Neuronal stem cell (in vitro differentiated cells): ENCODE results near the gene CACUL1.

Experiments used
- DNase-seq: peaks from one replicate; pipeline ENCODE4 v3.0.0-alpha.2; 2013; ENCODE audit warnings: low spot score
- H2AFZ ChIP-seq: one replicate; pipeline ENCODE4 v1.6.1; 2013; ENCODE audit warnings: mild to moderate bottlenecking, low read length, inconsistent platforms
- H2AK5ac ChIP-seq: 2 replicates; pipeline ENCODE4 v1.6.1; 2013; ENCODE audit warnings: low read depth, mild to moderate bottlenecking, inconsistent platforms, low read length, moderate library complexity, mixed read lengths
- H2BK120ac ChIP-seq: 2 replicates; pipeline ENCODE4 v1.6.1; 2013; ENCODE audit warnings: low read depth, mild to moderate bottlenecking, inconsistent platforms, low read length, moderate library complexity, mixed read lengths
- H2BK12ac ChIP-seq: one replicate; pipeline ENCODE4 v1.6.1; 2013; ENCODE audit warnings: low read length, inconsistent platforms
- H2BK15ac ChIP-seq: 2 replicates; pipeline ENCODE4 v1.6.1; 2013; ENCODE audit warnings: mild to moderate bottlenecking, low read length, inconsistent platforms, mixed read lengths
- H2BK5ac ChIP-seq: one replicate; pipeline ENCODE4 v1.6.1; 2013; ENCODE audit warnings: inconsistent platforms, mild to moderate bottlenecking, low read length, moderate library complexity
- H3K14ac ChIP-seq: one replicate; pipeline ENCODE4 v1.6.1; 2013; ENCODE audit warnings: low read length, inconsistent platforms
- H3K18ac ChIP-seq: 2 replicates; pipeline ENCODE4 v1.6.1; 2013; ENCODE audit warnings: low read length, inconsistent platforms
- H3K23ac ChIP-seq: 2 replicates; pipeline ENCODE4 v1.6.1; 2013; ENCODE audit warnings: low read depth, mild to moderate bottlenecking, mixed read lengths, low read length, inconsistent platforms; ENCODE audit not compliant: poor library complexity
- H3K27ac ChIP-seq: replicated peaks from 3 replicates; pipeline ENCODE4 v1.5.1; 2013; ENCODE audit warnings: low read length, inconsistent platforms
- H3K27me3 ChIP-seq, 3 experiments: 2 replicates each; pipeline ENCODE4 v1.6.1; 2013; ENCODE audit warnings: low read length in 3 of 3, mild to moderate bottlenecking in 2 of 3, inconsistent platforms in 1 of 3, low read depth in 1 of 3, mixed read lengths in 1 of 3, moderate library complexity in 1 of 3; ENCODE audit not compliant: control insufficient read depth in 3 of 3, insufficient read depth in 3 of 3
- H3K36me3 ChIP-seq, 2 donors: replicated peaks in 1 of 2; 2 replicates each; pipeline ENCODE4 v1.6.1; 2013; ENCODE audit warnings: low read length in 2 of 2; ENCODE audit not compliant: control insufficient read depth in 2 of 2, insufficient read depth in 2 of 2
- H3K4ac ChIP-seq: 2 replicates; pipeline ENCODE4 v1.6.1; 2013; ENCODE audit warnings: inconsistent platforms, mild to moderate bottlenecking, low read length, moderate library complexity
- H3K4me1 ChIP-seq, 2 donors: 1 replicate in 1 of 2; 2 replicates in 1 of 2; pipeline ENCODE4 v1.6.1; 2013; ENCODE audit warnings: low read length in 2 of 2, low read depth in 1 of 2; ENCODE audit not compliant: control insufficient read depth in 2 of 2, insufficient read depth in 1 of 2
- H3K4me2 ChIP-seq: one replicate; pipeline ENCODE4 v1.6.1; 2013; ENCODE audit warnings: mild to moderate bottlenecking, low read length, inconsistent platforms; ENCODE audit not compliant: insufficient read depth, poor library complexity, severe bottlenecking
- H3K4me3 ChIP-seq, 2 donors: 2 replicates each; pipeline ENCODE4 v1.5.1; 2013; ENCODE audit warnings: low read length in 2 of 2, mild to moderate bottlenecking in 2 of 2, inconsistent platforms in 1 of 2, moderate library complexity in 1 of 2
- H3K79me1 ChIP-seq: one replicate; pipeline ENCODE4 v1.6.1; 2013; ENCODE audit warnings: low read depth, mild to moderate bottlenecking, inconsistent platforms, low read length, moderate library complexity
- H3K9ac ChIP-seq: one replicate; pipeline ENCODE4 v1.6.1; 2013; ENCODE audit warnings: mild to moderate bottlenecking, low read depth, low read length, inconsistent platforms; ENCODE audit not compliant: poor library complexity
- H3K9me3 ChIP-seq, 2 donors: replicated peaks in 1 of 2; 2 replicates each; pipeline versions ENCODE3 to v1.6.1; 2013; ENCODE audit warnings: low read length in 2 of 2, mild to moderate bottlenecking in 2 of 2, inconsistent platforms in 1 of 2, low read depth in 1 of 2, mixed read lengths in 1 of 2, moderate library complexity in 1 of 2; ENCODE audit not compliant: control insufficient read depth in 2 of 2, insufficient read depth in 1 of 2
- H4K8ac ChIP-seq: one replicate; pipeline ENCODE4 v1.6.1; 2013; ENCODE audit warnings: low read depth, mild to moderate bottlenecking, inconsistent platforms, low read length, moderate library complexity
- H4K91ac ChIP-seq: one replicate; pipeline ENCODE4 v1.6.1; 2013; ENCODE audit warnings: low read length, low read depth, mild to moderate bottlenecking, inconsistent platforms; ENCODE audit not compliant: poor library complexity
- WGBS, 2 donors: extraction: QIAGEN DNeasy Blood & Tissue Kit; methylation state at CpG; one replicate each; pipeline ENCODE4 v1.1.7; 2013; ENCODE audit warnings: missing lambda C conversion rate in 2 of 2, mixed read lengths in 1 of 2; ENCODE audit not compliant: insufficient read length in 2 of 2, insufficient replicate concordance in 1 of 2; ENCODE audit errors: extremely low coverage in 2 of 2; 5-methylcytosine and 5-hydroxymethylcytosine counted together

Gene CACUL1

DNA sequence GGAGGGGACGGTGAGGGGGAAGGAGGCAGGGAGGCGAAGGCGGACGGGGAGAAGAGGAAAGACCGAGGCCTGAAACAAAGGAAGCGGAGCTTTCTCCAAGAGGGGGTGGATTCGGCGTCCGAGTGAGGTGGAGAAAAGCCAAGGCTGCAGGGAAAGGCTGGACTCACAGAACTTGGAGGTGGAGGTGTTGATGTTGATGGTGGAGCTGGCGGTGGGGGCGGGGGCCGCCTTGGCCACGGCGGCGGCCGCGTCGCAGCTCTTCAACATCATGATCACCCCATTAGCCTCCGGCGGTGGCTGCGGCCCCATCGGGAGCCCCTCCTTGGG is 578 bp downstream of the CACUL1 start:
- Histone ChIP-seq H3K4me1 (peaks cover 3 to 8% of the 10 kb centered on the region in 2 donors), H3K4me3 (peak overlapping the region; percentile 97 to 98), H3K27ac (peak overlapping the region; percentile 94), H3K9ac (peak overlapping the region; percentile 98), H3K9me3 (no peaks in the 10 kb centered on the region), H3K4ac (no peak overlapping the region), H3K27me3 (peaks cover 0 to 4% (median 0%) of the 10 kb centered on the region in 3 experiments), H4K8ac (no peak overlapping the region), H4K91ac (no peak overlapping the region), H2BK5ac (peak overlapping the region; percentile 93), H2AFZ (peak overlapping the region; percentile 97), H2BK12ac (no peak overlapping the region), H3K18ac (peak overlapping the region; percentile 98), H3K23ac (peak overlapping the region; percentile 99), H3K4me2 (peak overlapping the region; percentile 81), H3K36me3 (peaks cover 0 to 10% of the 10 kb centered on the region in 2 donors), H3K79me1 (peaks cover 2% of the 10 kb centered on the region), H2BK120ac (no peak overlapping the region), H3K14ac (peak overlapping the region; percentile 47), H2AK5ac (peak overlapping the region; percentile 85), H2BK15ac (peak overlapping the region; percentile 47)
- no CpG with 5 or more reads among the region's 22 CpGs for WGBS, 2 donors
- DNase-seq, result peak; percentile 53

DNA sequence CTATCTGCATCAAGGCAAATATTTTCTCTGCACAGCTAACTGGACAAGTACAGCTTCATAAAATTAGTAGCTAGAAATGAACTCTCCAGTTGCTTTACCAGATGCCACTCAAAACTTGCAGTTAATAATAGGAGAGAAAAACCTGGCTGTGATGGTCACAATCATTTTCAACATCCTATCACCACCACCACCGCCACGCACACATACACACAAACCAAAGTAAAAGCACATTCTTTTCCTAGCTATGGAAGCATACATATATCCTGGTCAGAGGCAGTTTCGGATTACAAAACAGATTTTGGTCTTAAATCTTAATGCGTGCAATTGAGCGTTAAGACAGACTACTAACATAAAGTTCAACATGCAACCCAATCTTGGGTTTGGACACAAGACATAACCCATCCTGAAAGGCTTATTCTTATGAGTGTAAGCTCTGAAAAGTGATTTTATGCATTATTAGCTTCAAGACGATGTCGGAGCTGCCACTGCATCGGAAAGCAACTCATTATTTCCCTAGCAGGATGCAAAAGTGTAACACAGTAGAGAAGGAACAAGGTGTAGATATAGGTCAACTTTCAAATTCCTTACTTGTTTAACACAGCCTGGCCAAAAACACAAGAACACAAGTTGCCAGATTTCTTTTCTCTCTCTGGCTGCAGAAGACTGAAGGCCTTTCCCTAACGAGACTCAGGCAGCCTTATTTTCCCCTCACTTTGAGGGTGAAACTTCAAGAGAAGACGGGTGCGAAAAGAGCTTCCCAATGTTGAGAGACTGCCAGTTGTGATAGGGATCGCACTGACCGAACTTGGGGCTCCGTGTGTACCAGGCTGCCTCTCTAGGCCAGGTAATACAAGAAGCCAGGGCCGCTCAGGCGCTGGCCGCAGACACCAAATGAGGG is 1.2 kb downstream of the CACUL1 start:
- Histone ChIP-seq H2AFZ (peak overlapping the region; percentile 97), H3K27me3 (peaks cover 0 to 4% (median 0%) of the 10 kb centered on the region in 3 experiments), H3K36me3 (peaks cover 0 to 17% of the 10 kb centered on the region in 2 donors), H3K4me3 (peak overlapping the region; percentile 97 to 98), H3K23ac (peak overlapping the region; percentile 99), H3K9me3 (peaks cover 0 to 3% of the 10 kb centered on the region in 2 donors), H3K79me1 (peaks cover 2% of the 10 kb centered on the region), H3K18ac (no peak overlapping the region), H3K14ac (no peak overlapping the region), H2BK12ac (no peak overlapping the region), H3K4ac (no peak overlapping the region), H3K4me1 (peaks cover 3 to 8% of the 10 kb centered on the region in 2 donors), H2BK120ac (no peak overlapping the region), H3K9ac (peak overlapping the region; percentile 98), H4K91ac (no peak overlapping the region), H2AK5ac (no peak overlapping the region), H2BK15ac (peak overlapping the region; percentile 47), H3K27ac (no peak overlapping the region), H3K4me2 (peak overlapping the region; percentile 81), H2BK5ac (peak overlapping the region; percentile 93), H4K8ac (no peak overlapping the region)
- DNase-seq, result peak; percentile 3
- no CpG with 5 or more reads among the region's 17 CpGs for WGBS, 2 donors

DNA sequence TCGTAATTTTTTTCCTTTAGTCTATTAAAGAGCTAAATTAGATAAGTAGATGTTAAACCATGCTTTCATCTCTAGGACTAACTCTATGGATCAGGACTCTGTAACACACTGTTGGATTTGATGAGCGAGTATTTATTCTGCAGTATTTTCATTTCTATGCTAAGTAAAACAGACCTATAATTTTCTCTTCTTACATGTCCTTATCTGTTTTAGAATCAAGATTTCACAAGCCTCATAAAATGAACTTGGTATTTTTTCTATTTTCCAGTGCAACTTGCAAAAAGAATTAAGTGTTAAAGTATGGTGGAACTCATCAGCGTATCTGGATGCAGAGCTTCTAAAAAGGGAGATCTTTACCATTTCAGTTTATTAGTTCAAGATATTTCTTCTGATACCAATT is 2.4 kb downstream of the CACUL1 start:
- Histone ChIP-seq H3K14ac (no peak overlapping the region), H4K91ac (no peak overlapping the region), H2BK12ac (no peak overlapping the region), H3K23ac (no peak overlapping the region), H3K79me1 (peaks cover 2% of the 10 kb centered on the region), H3K36me3 (peaks cover 0 to 28% of the 10 kb centered on the region in 2 donors), H2AFZ (no peak overlapping the region), H3K4me3 (peak overlapping the region in 1 of 2 donors; percentile 97), H2BK5ac (no peak overlapping the region), H3K4me2 (no peak overlapping the region), H3K9ac (no peak overlapping the region), H3K4me1 (peaks cover 3 to 8% of the 10 kb centered on the region in 2 donors), H4K8ac (no peak overlapping the region), H3K4ac (no peak overlapping the region), H2BK120ac (no peak overlapping the region), H3K9me3 (peaks cover 0 to 8% of the 10 kb centered on the region in 2 donors), H2BK15ac (no peak overlapping the region), H2AK5ac (no peak overlapping the region), H3K27me3 (no peaks in the 10 kb centered on the region), H3K27ac (no peak overlapping the region), H3K18ac (no peak overlapping the region)
- no peak for DNase-seq
- no CpG with 5 or more reads among the region's 3 CpGs for WGBS, 2 donors

DNA sequence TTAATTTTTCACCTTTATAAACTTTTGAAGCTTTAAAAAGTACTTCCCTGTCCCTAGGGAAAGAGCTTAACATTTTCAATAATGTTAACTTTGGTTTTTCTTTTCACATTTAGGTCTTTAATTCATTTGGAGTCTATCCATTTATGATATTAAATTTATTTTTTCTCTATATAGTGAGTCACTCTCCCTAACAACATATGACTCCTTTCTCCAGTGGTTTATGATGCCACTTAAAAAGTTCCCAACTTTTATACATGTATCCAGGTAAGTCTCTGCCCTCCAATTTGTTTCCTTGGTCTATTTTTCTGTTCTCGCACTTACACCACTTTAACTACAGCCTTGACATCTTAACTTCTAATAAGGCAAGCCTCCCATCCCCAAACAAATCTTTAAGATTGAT is 3.5 kb downstream of the CACUL1 start:
- Histone ChIP-seq H2BK15ac (no peak overlapping the region), H2BK5ac (no peak overlapping the region), H2AK5ac (no peak overlapping the region), H3K79me1 (peaks cover 2% of the 10 kb centered on the region), H3K9ac (no peak overlapping the region), H4K91ac (no peak overlapping the region), H4K8ac (no peak overlapping the region), H3K9me3 (peaks cover 0 to 8% of the 10 kb centered on the region in 2 donors), H3K14ac (no peak overlapping the region), H3K27me3 (no peaks in the 10 kb centered on the region), H3K27ac (no peak overlapping the region), H3K36me3 (peaks cover 0 to 28% of the 10 kb centered on the region in 2 donors), H3K4me3 (no peak overlapping the region), H3K4me1 (peaks cover 3 to 8% of the 10 kb centered on the region in 2 donors), H2AFZ (no peak overlapping the region), H3K4me2 (no peak overlapping the region), H3K4ac (no peak overlapping the region), H2BK120ac (no peak overlapping the region), H2BK12ac (no peak overlapping the region), H3K23ac (no peak overlapping the region), H3K18ac (no peak overlapping the region)
- DNase-seq, result no peak
- no CpG with 5 or more reads among the region's 1 CpG for WGBS, 2 donors
